MM.1S (cell line): Measurements from ENCODE around the gene ABCE1.

Experiments
- CTCF ChIP-seq: fragments of 300-600 bp; sonication (generic); IDR thresholded peaks from 2 replicates; pipeline ENCODE4 v1.5.1; 2016; ENCODE audit warnings: antibody characterized with exemption, low read length, mixed read lengths
- EZH2phosphoT487 ChIP-seq: fragments of 300-600 bp; sonication (generic); IDR thresholded peaks from 2 replicates; pipeline ENCODE4 v1.6.1; 2018; ENCODE audit warnings: antibody characterized with exemption, low read length

DNA sequence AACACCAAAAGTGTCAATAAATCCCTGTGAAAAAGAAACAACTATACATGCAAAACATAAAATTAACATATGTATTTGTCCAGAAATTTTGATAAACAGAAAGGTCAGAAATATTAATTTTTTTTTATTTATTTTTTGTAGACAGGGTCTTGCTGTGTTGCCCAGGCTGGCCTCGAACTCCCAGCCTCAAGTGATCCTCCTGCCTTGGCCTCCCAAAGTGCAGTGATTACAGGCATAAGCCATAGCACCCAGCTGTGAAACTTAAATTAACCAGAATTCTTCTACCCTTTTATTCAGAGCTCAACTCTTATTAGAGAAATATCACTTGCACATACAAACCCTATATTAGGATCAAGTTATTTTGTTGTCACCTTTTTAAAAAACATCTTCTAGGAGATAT lies 16.4 kb upstream of the ABCE1 start:
- TF ChIP-seq CTCF (no peak), EZH2phosphoT487 (no peak)
